ENCODE data around the gene THRAP3.
A peak's percentile ranks its signal among the peaks of the same experiment; 100 is the strongest.

Gene THRAP3

DNA sequence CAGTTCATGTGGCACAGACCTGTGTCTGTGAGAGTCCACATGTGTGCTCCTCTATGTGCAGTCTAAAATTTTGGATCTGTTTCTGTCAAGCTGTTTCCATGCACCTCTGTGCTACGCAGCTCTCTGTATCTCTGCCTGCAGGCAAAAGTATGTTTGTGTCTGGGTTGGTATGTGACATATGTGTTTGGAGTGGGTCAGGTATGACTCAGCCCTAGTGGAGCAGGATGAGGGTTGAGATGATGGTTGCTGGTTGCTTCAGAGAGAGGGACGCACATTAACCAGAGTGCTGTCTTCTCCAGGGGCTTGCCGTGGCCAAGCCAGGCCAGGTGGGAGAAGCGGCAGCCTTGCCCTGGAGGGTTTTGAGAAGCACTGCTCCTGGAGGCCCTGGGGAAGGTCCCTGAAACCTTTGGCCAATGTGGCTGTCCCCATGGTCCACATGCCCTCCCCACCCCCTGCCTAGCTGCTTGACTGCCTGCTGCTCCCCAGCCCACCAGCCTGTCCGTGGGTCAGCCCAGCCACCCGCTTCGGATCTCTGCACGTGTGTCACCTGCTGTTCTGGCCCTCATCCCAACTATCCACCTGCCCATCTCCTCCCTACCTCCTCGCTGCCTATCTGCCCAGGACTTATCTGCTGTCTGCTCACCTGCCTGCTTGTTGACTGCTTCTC lies 103.3 kb downstream of the THRAP3 start:
- no peak for DNase-seq (ENCODE audit: low read depth)

DNA sequence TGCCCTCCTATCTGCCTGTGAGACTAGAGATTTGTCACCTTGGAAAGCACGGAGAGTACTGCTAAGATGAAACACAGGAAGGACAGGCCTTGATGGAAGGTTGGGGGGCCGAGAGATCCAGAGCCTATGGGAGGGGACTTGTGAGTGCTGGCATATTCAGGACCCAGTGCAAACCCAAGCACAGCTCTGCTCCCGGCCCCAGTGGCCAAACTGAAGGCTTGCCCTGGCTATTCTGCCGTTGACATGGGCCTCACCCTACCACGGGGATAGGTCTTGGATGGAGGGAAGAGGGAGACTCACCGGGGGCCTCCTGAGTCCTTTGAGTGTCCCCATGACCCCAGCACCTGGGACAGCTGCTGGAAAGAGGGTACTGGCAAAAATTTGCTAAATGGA lies 103.8 kb downstream of the THRAP3 start:
- DNase-seq (ENCODE audit: low read depth) = no peak

DNA sequence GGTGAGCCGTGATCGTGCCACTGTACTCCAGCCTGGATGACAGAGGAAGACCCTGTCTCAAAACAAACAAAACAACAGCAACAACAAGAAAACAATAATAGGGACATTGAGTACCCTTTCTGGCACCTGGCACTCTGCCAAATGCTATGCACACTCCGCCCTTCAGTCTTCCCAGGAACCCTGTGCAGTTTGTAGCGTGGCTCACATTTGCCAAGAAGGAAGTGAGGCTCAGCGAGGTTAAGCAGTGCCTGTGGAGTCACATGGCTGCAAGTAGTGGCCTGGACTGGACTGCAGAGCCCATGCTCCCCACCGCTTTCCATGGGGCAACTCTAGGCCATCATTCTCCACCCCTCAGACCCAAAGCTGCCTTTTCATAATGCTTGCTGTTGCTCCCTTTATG lies 104.5 kb downstream of the THRAP3 start:
- DNase-seq (ENCODE audit: low read depth) = no peak

DNA sequence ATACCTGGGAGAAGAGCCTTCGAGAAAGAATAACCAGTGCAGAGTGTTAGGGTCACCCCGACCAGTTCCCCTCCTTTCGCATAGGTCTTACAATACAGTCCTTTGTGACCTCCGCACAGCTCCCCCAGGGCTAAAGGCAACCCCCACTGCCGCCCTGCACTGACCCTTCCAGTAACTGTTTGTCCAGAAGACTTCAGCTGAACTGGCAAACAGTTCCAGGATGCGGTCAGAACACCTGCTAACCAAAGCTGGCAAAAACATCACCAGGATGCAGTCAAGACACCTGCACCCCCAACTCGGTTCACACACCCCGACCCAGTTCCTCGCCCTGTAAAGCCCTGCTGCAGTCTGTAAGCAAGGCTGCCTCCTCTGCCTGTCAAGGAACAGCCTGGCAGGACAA lies 105.6 kb downstream of the THRAP3 start:
- no peak for DNase-seq (ENCODE audit: low read depth)

DNA sequence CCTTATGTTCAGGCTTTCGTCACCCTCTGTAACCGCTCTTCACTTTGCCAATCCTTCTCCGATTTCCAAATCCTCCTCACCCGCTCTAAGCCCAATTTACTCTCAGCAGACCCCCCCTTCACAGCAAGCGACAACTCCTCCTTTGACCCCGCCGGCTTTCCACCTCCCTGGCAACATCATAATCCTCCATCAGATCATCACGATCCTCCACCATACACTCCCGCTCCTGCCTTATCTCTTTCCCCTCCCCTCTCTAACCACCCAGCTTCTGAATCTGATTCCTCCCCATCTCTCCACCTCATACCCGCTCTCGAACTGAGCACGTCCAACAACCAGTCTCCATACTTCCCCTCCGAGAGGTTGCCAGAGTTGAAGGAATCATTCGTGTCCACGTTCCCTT lies 106.7 kb downstream of the THRAP3 start:
- DNase-seq (ENCODE audit: low read depth) = no peak

DNA sequence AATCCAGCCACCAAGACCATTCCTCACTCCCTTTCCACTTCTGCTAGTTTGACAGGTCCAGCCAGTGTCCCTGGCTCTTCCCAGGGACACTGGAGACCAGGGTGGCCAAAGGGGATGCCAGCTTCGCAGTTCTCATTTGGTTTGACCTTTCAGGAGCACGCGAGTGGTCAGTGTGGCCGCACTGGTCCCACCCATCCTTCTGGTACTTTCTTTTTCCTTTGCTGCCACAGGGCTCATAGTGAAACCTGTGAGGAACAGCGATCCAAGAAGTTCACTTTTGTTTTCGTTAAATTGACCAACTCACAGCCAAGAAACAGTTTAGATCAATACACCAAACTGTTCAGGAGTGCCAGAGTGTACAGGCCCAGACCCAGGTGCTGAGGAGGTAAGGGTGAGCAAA lies 113.6 kb downstream of the THRAP3 start:
- no peak for DNase-seq (ENCODE audit: low read depth)

DNA sequence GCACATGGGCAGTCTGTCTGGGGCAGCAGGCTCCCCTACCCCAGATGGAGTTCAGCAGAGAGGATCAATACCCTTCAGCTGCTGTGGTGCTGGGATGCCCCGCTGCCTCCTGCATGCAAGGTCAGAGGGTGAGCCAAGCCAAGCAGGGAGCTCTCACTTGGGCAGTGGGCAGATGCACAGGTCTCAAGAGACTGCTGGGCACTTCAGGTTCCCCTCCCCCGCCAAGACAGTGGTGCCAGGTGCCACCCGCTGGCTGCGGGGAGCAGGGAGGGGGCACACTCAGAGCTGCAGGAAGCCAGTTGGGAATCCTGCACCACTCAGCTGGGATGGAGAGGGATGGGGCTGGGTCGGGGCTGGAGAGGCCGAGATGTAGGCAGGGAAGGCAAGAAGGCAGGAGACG lies 115.0 kb downstream of the THRAP3 start:
- DNase-seq (ENCODE audit: low read depth) = no peak

DNA sequence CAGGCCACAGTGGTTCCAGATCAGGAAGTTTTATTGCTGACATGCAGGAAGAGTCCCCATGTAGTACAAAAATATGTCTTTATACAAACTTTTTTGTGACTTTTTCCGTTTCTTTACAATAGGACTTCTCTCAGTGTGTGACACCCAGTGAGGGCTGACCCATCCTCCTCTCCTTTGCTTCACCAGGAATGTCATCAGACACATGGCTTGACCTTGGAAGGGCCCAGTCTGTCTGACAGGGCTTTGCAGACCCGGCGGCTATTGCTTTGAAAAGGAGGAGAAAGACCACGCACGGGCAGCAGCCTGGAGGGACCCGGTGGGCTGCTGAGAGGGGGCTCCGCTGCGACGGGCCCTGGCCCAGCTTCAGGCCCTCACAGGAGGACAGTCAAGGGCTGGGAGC lies 115.4 kb downstream of the THRAP3 start:
- DNase-seq (ENCODE audit: low read depth) = no peak

DNA sequence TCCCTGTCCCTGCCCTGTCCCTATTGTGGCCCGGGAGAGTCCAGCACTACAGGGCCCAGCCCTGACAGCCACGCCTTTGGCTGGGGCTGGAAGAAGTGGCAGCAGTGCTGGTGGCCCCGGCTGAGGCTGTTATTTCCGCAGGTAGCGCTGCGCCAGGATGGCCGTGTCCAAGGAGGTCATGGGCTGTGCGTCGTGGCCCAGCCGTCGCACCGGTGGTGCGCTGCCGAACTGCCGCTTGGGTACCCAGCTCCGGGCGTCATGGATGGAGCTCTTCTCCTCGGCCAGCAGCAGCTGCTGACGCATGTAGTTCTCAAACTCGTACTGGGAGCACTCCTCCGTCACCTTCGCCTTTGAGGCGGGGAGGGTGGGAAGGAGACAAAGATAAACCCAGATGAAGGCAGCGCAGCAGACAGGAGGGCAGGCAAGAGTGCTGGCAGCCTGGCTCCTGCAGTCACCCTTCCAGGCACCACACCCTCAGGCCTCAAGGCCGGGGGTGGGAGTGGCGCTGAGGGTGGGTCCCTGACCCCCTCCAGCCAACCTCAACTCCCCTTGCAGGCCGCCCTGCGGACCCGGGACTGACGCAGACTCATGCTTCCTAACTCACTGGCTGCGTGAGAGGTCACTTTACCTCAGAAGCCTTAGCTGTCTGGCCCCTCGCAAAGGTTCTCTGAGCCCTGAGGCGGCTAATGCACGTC lies 117.5 kb downstream of the THRAP3 start:
- no peak for DNase-seq (ENCODE audit: low read depth)

DNA sequence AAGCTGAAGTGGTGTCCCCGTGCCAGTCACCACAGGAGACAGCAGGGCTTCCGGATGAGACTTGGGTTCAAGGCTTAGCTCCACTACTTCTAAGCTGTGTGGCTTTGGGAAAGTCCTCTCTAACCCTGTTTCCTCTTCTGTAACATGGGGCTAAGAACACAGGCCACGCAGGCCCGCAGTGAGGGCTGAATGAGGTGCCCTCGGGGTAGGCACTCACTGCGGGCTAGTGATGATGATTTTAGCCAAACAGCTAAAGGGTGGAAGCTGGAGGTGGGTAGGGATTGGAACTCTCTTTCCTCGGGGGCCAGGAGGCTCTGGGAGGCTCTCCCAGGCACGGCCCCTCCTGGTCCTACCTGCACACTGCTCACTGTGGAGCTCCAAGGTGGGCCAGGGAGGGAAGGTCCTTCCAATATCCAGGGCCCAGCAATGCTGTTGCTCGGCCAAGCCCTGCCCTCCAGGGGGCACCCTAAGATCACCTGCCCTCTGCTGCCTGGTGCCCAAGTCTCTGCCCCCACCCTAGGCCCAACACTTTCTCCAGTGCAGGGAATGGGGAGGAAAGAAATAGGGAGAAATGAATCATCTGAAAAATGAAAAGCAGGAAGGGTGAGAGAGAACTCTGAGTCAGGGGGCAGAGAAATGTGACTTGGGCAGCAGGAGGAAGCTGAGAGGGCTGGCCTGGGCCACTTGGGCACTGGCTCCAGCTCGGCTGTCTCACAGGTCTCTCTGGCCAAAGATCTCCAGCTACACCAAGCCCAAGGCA lies 118.4 kb downstream of the THRAP3 start:
- DNase-seq (ENCODE audit: low read depth) = no peak

DNA sequence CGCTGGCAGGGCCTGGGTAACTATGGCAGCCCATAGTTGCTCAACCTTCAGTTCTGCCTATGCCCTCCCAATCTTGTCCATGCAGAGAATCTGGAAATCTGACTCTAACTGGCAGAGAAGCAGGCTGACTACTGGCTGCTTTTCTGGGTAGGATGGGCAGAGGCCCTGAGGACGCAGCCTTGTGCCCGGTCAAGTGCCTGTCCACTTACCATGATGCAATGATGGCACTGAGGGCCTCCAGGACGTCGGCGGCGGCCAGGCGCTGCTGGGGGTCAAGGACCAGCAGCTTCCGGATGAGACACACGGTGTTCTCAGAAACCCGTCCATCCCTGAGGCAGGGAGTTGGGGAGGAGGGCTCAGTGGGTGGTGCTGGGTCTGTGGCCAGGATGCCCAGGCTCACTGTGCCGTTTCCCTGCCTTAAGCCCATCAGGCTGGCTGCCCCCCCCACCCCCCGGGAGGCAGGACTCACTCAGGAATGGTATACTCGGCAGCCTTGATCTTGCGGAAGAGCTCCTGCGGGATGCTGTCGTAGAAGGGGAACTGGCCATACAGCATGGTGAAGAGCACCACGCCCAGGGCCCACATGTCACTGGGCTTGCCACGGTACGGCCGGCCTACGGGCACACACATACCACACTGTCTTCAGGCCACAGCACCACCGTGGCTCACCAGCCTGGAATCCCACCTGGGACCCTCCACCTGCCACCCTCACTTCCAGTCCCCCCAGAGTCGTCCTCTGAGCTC lies 119.6 kb downstream of the THRAP3 start:
- no peak for DNase-seq (ENCODE audit: low read depth)

DNA sequence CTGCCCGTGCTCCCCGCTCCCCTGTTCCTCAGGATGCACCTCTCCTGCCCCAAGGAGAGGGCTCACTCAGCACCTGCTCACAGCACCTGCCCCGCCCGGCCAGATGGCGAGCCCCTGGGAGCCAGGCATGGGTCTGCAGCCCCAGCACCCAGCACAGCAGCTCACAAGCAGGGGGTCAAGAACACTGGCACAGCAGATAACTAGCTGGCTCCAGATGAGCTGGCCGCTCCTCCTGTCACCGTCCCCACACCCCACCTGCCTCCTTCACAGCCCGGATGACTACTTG lies 120.1 kb downstream of the THRAP3 start:
- DNase-seq (ENCODE audit: low read depth) = no peak

DNA sequence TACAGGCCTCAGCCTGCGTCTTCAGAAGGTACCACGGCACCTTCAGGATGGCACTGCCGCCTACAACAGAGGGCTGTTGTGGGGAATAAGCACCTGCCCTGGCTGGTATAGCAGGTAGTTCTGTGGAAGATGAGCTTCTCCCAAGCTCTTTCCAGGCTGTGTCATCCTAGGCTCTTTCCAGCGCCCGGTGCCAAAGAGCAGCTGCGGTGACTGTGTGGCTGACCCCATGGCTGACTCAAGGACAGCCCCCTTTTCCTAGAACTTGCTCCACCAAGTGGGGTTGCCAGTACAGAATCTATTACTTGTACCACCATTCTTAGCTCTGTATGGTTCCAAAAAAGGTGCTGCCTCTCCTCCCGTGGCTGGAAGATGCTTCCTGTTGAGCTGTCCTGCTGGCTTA lies 121.1 kb downstream of the THRAP3 start:
- no peak for DNase-seq (ENCODE audit: low read depth)

DNA sequence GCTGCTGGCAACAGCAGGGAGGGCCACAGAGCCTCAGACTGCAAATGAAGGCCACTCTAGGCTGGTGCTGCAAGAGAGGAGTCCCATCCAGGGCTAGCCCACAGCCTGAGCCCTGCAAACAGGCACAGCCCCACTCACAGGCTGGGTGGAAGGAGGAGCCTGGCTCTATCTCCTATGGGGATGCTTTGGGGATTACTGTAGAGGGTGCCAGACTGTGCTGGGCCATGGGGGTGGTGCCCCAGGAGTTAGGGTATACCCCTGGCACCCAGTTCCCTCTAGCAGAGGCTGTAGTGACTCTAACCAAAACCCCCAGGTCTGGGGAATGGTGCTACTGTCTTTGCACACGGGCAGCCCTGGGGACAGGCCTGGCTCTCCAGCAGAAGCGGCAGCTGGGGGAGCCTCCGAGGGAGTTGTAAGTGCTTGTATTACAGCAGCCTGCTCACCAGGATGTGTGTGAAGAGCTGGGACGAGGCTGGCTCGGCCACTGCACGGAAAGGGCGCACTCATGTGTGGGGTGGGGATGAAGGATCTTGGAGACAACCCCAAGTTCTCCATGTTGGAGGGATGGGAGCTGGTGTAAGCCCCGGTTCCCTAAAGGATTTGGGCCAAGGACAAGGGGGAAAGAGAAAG lies 122.6 kb downstream of the THRAP3 start:
- DNase-seq (ENCODE audit: low read depth) = no peak

DNA sequence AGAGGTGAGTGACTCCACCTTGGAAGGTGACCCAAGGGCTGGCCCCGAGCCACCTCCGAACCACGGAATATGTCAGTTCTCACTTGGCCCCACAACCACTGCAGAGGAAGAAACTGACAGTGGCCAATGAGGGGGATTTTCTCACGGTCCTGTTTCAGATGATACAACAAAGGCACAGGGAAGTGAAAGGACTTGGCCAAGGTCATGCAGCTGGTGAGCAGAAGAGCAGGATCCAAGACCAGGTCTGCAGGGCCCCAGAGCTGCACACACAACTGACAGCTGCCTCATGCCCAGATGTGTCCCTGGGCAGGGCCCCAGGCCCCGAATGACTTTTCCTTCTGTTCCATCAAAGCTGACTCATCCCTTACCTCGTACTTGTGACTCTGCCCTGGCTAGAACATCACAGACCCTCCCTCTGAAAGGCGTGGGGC lies 125.0 kb downstream of the THRAP3 start:
- no peak for DNase-seq (ENCODE audit: low read depth)

DNA sequence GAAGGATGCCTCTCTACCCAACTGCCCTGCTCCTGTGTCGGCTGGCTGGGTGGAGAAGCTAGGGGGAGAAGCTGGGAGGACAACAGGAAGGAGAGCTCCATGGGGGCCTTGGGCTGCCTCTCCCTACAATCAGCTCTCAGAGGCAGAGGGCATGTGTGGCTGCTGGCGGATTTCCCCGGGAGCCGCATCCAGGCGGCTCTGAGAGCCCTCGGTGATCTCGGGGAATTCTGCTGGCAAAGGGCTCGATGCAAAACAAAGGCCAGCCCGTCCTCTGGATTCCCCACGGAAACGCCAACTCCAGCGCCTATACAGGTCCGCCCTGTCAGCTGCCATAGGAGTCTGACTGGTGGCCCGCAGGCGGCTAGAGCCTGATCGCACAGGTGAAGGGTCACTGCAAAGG lies 125.6 kb downstream of the THRAP3 start:
- no peak for DNase-seq (ENCODE audit: low read depth)

DNA sequence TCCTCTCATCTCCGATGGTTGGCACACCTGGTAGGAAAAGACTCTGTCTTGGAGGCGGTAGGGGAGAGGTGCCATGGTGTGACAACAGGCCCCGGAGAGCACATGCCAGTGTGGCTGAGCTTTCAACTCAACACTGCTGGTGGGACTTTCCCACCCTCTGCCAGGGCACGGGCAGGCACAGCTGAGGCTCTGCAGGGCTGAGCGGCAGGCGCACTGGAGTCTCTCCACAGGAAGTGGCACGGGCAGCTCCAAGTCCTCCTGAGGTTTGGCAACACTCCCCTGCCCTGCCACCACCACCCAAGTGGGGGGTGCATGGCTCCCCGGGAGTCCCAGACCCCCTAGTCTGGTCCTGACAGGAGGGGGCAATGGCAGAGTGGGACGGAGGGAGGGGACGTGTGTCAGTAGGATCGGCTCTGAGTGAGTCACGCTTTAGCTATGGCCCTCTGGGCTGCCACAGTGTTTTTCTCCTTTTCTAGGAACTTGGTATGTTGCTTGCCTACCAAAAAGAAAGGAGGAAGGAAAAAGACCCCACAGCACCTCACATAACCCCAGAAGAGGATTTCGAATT lies 126.5 kb downstream of the THRAP3 start:
- no peak for DNase-seq (ENCODE audit: low read depth)

DNA sequence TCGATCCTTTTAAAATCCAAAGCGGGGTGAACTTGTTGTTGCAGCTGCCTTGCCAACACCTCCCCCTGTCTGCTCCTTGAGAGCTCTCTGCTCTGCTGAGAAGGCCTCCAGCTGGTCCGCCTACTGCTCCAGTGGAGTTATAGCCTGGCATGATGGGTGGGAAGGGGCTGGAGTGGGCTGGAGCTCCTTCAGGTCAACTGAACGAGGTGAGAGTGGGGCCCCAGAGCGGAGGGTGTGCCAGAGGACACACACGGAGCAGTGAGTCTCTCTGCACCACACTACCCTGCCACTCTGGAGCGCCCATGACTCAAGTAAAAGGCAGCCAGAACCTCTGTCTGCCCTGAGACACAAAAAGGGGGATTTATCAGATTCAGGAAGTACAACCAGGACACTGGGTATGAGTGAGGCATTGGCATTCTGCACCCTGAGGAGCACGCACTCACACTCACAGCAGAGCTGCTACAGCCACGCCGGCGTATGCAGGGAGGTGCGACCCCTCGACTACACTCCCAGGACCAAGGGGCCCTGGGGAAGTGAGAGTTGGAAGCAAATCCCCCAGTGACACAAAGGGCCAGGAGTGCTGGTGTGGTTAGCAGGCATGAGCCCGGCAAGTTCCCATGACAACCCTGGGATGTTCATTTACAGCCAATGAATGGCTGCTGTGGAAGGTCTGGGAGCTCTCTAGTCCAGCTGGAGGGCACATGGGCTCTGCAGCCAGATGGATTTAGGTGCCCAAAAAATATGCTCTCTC lies 127.2 kb downstream of the THRAP3 start:
- peak; percentile 82 for DNase-seq (ENCODE audit: low read depth)

DNA sequence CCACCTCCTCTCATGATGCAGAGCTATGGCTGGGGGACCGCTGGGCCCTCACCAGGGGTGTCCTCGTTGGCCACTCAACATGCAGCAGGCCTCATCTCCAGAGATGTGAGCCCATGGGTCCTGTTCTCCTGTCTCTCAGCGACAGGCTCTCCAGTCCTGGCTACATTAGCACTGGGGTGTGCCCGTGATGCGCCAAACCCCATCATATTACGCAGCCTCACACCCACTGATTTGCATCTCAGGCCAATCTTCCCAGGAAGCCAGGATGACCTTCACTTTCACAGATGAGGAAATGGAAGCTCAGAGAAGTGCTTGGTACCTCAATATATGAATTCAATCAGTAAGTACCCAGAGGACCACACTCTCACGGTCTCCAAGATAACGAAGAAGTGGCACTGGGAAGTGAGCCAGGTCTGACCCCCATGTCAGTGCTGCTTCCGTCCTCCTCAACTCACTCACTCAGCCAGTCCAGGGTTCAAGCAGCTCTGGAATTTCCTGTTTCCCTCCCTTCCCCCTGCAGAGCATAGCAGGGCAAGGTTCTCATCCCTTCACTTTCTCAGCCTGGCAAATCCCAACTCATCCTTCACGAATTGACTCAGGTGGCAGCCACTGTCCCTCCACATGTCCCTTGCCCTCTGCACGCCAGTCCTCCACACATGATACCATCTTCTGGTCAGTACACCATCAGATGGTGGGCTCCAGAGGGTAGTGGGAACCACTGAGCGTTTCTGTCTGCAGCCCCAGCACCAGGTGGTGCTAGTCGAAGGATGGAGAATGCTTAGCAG lies 128.1 kb downstream of the THRAP3 start:
- DNase-seq (ENCODE audit: low read depth) = no peak
